H9 (cell line): ENCODE results near the gene DCP1B. TPM values are rescaled to one million over a fixed set of nuclear protein-coding genes. Genes with fewer than 3 reads are reported as not detected.

Experiments used
- DNase-seq: peaks from one replicate; pipeline ENCODE4 v3.0.0-alpha.2; 2017
- H2AFZ ChIP-seq: one replicate; pipeline ENCODE4 v1.6.1; 2013; ENCODE audit warnings: mild to moderate bottlenecking, low read length, control low read depth, moderate library complexity
- H2AK5ac ChIP-seq: 2 replicates; pipeline ENCODE4 v1.6.1; 2013; ENCODE audit warnings: low read length, control low read depth, mixed read lengths; ENCODE audit not compliant: insufficient read length
- H2BK120ac ChIP-seq: one replicate; pipeline ENCODE4 v1.6.1; 2013; ENCODE audit warnings: low read depth, mild to moderate bottlenecking, low read length, control low read depth, inconsistent platforms; ENCODE audit not compliant: poor library complexity, severe bottlenecking
- H2BK12ac ChIP-seq: 2 replicates; pipeline ENCODE4 v1.6.1; 2013; ENCODE audit warnings: low read length, control low read depth, mixed read lengths, low read depth; ENCODE audit not compliant: insufficient read length
- H2BK15ac ChIP-seq: 2 replicates; pipeline ENCODE4 v1.6.1; 2013; ENCODE audit warnings: low read depth, low read length, control low read depth
- H2BK20ac ChIP-seq: one replicate; pipeline ENCODE4 v1.6.1; 2013; ENCODE audit warnings: low read depth, mild to moderate bottlenecking, low read length, control low read depth, inconsistent platforms; ENCODE audit not compliant: poor library complexity, severe bottlenecking
- H2BK5ac ChIP-seq: 2 replicates; pipeline ENCODE4 v1.6.1; 2013; ENCODE audit warnings: low read length, control low read depth, mixed read lengths; ENCODE audit not compliant: insufficient read length
- H3K14ac ChIP-seq: 2 replicates; pipeline ENCODE4 v1.6.1; 2013; ENCODE audit warnings: low read length, control low read depth; ENCODE audit not compliant: insufficient read depth
- H3K18ac ChIP-seq: 2 replicates; pipeline ENCODE4 v1.6.1; 2013; ENCODE audit warnings: low read depth, mild to moderate bottlenecking, mixed read lengths, low read length, control low read depth; ENCODE audit not compliant: insufficient read length
- H3K23ac ChIP-seq: 2 replicates; pipeline ENCODE4 v1.6.1; 2013; ENCODE audit warnings: low read length, control low read depth, mixed read lengths, low read depth; ENCODE audit not compliant: insufficient read length
- H3K23me2 ChIP-seq: 2 replicates; pipeline ENCODE4 v1.6.1; 2013; ENCODE audit warnings: low read depth, mild to moderate bottlenecking, mixed read lengths, low read length, control low read depth; ENCODE audit not compliant: insufficient read length, poor library complexity, severe bottlenecking
- H3K27ac ChIP-seq: 2 replicates; pipeline ENCODE4 v1.5.1; 2013; ENCODE audit warnings: low read length, control low read depth, mixed read lengths, low read depth; ENCODE audit not compliant: insufficient read length
- H3K27me3 ChIP-seq: 2 replicates; pipeline ENCODE4 v1.6.1; 2013; ENCODE audit warnings: low read length, control low read depth, inconsistent platforms; ENCODE audit not compliant: insufficient read depth
- H3K4ac ChIP-seq: 2 replicates; pipeline ENCODE4 v1.6.1; 2013; ENCODE audit warnings: low read depth, mild to moderate bottlenecking, control low read depth, inconsistent platforms, low read length, moderate library complexity
- H3K4me1 ChIP-seq: 2 replicates; pipeline ENCODE4 v1.6.1; 2013; ENCODE audit warnings: low read length, control low read depth, inconsistent platforms; ENCODE audit not compliant: insufficient read depth
- H3K4me2 ChIP-seq: 2 replicates; pipeline ENCODE4 v1.6.1; 2013; ENCODE audit warnings: low read length, control low read depth, mixed read lengths; ENCODE audit not compliant: insufficient read length, insufficient read depth
- H3K56ac ChIP-seq: 2 replicates; pipeline ENCODE4 v1.6.1; 2013; ENCODE audit warnings: low read depth, mild to moderate bottlenecking, mixed read lengths, low read length, control low read depth; ENCODE audit not compliant: insufficient read length
- H3K79me1 ChIP-seq: 2 replicates; pipeline ENCODE4 v1.6.1; 2013; ENCODE audit warnings: low read depth, mild to moderate bottlenecking, moderate library complexity, low read length, control low read depth, inconsistent platforms; ENCODE audit not compliant: insufficient read depth, poor library complexity, severe bottlenecking
- H3K79me2 ChIP-seq: 2 replicates; pipeline ENCODE4 v1.6.1; 2013; ENCODE audit warnings: low read length, control low read depth, inconsistent platforms; ENCODE audit not compliant: insufficient read depth
- H3K9ac ChIP-seq: 2 replicates; pipeline ENCODE4 v1.6.1; 2013; ENCODE audit warnings: low read length, control low read depth, mixed read lengths; ENCODE audit not compliant: insufficient read length; ENCODE audit errors: extremely low read depth
- H3K9me3 ChIP-seq: one replicate; pipeline ENCODE4 v1.6.1; 2013; ENCODE audit warnings: low read depth, low read length, inconsistent platforms; ENCODE audit not compliant: control insufficient read depth
- H3T11ph ChIP-seq: one replicate; pipeline ENCODE4 v1.6.1; 2013; ENCODE audit warnings: mild to moderate bottlenecking, low read length, control low read depth, inconsistent platforms
- H4K20me1 ChIP-seq: one replicate; pipeline ENCODE4 v1.6.1; 2013; ENCODE audit not compliant: control insufficient read depth, insufficient read length, insufficient read depth
- H4K5ac ChIP-seq: 2 replicates; pipeline ENCODE4 v1.6.1; 2013; ENCODE audit warnings: low read depth, mild to moderate bottlenecking, mixed read lengths, low read length, control low read depth; ENCODE audit not compliant: insufficient read length
- H4K8ac ChIP-seq: replicated peaks from 2 replicates; pipeline ENCODE4 v1.6.1; 2013; ENCODE audit warnings: low read length, control low read depth, mixed read lengths, low read depth; ENCODE audit not compliant: insufficient read length
- H4K91ac ChIP-seq: 2 replicates; pipeline ENCODE4 v1.6.1; 2013; ENCODE audit warnings: low read depth, mild to moderate bottlenecking, moderate library complexity, mixed read lengths, low read length, control low read depth; ENCODE audit not compliant: insufficient read length
- H3K27ac Mint-ChIP-seq, 3 experiments: 2 replicates in 2 of 3; 3 replicates in 1 of 3; pipeline ENCODE4 v1.8.0; 2020 to 2021; ENCODE audit warnings: mixed read lengths in 3 of 3, mild to moderate bottlenecking in 1 of 3, moderate library complexity in 1 of 3
- H3K27me3 Mint-ChIP-seq: 2 replicates; pipeline ENCODE4 v1.8.0; 2021; ENCODE audit warnings: low read depth, mild to moderate bottlenecking, moderate library complexity, mixed read lengths
- H3K36me3 Mint-ChIP-seq, 3 experiments: 2 replicates in 2 of 3; 3 replicates in 1 of 3; pipeline ENCODE4 v1.8.0; 2020 to 2021; ENCODE audit warnings: low read depth in 3 of 3, mixed read lengths in 3 of 3; ENCODE audit not compliant: insufficient read depth in 1 of 3
- H3K4me1 Mint-ChIP-seq, 2 experiments: 2 replicates each; pipeline ENCODE4 v1.8.0; 2020; ENCODE audit warnings: mixed read lengths in 2 of 2
- H3K4me3 Mint-ChIP-seq, 2 experiments: 2 replicates in 1 of 2; 3 replicates in 1 of 2; pipeline ENCODE4 v1.8.0; 2020 to 2021; ENCODE audit warnings: mild to moderate bottlenecking in 2 of 2, mixed read lengths in 2 of 2, moderate library complexity in 1 of 2
- H3K9me3 Mint-ChIP-seq, 2 experiments: 2 replicates in 1 of 2; 3 replicates in 1 of 2; pipeline ENCODE4 v1.8.0; 2020; ENCODE audit warnings: mild to moderate bottlenecking in 2 of 2, mixed read lengths in 2 of 2, moderate library complexity in 1 of 2
- total RNA-seq: library from RNA; stranded (reverse); gene quantifications from 2 replicates; pipeline ENCODE4 v1.2.1, GENCODE V29; 2021
- TF ChIP-seq, protein P1 (sequence below): fragments of 200-600 bp; sonication (generic); conservative IDR thresholded peaks from 3 replicates; pipeline ENCODE4 v1.8.0; 2021; ENCODE audit warnings: antibody characterized with exemption, mild to moderate bottlenecking

DCP1B gene
- total RNA-seq, 1 experiment from 2014 or later, result 11.2 TPM

DNA sequence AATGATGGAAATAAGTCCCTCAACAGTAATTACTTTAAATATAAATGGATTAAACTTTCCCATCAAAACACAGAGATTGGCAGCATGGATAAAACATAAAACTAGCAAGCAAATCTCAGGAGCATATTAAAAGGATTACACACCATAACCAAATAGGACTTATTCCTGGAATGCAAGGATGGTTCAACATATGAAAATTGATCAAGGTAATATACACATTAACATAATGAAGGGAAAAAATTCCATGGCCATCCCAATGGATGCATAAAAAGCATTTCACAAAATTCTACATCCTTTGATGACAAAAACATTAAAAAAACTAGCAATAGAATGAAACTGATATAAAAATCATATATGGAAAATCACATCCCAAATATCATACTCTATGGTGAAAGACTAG lies 99.4 kb downstream of the DCP1B start:
- Mint-ChIP-seq H3K9me3 (peaks cover 21 to 33% of the 10 kb centered on the region in 2 experiments), H3K27me3 (peaks cover 4% of the 10 kb centered on the region; the same call in 1 of the 2 replicates), H3K27ac (no peak overlapping the region), H3K36me3 (peaks cover 2 to 30% (median 3%) of the 10 kb centered on the region in 3 experiments; a peak in 6 of 7 replicates), H3K4me3 (no peak overlapping the region), H3K4me1 (no peaks in the 10 kb centered on the region)
- no peaks in the 10 kb centered on the region for H3K9me3 ChIP-seq
- H4K5ac ChIP-seq, result no peak overlapping the region
- TF ChIP-seq, protein P1, sequence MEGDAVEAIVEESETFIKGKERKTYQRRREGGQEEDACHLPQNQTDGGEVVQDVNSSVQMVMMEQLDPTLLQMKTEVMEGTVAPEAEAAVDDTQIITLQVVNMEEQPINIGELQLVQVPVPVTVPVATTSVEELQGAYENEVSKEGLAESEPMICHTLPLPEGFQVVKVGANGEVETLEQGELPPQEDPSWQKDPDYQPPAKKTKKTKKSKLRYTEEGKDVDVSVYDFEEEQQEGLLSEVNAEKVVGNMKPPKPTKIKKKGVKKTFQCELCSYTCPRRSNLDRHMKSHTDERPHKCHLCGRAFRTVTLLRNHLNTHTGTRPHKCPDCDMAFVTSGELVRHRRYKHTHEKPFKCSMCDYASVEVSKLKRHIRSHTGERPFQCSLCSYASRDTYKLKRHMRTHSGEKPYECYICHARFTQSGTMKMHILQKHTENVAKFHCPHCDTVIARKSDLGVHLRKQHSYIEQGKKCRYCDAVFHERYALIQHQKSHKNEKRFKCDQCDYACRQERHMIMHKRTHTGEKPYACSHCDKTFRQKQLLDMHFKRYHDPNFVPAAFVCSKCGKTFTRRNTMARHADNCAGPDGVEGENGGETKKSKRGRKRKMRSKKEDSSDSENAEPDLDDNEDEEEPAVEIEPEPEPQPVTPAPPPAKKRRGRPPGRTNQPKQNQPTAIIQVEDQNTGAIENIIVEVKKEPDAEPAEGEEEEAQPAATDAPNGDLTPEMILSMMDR, result no peak
- no peak overlapping the region for H3K4ac ChIP-seq
- H3K23me2 ChIP-seq, result no peaks in the 10 kb centered on the region
- H2AK5ac ChIP-seq, result no peak overlapping the region
- H3K79me2 ChIP-seq, result no peaks in the 10 kb centered on the region
- H3K27me3 ChIP-seq, result no peaks in the 10 kb centered on the region
- no peak overlapping the region for H3T11ph ChIP-seq
- no peak overlapping the region for H2BK20ac ChIP-seq
- H4K8ac ChIP-seq, result no peak overlapping the region
- no peak overlapping the region for H2BK120ac ChIP-seq
- H2BK5ac ChIP-seq, result no peak overlapping the region
- H2BK15ac ChIP-seq, result no peak overlapping the region
- H3K4me2 ChIP-seq, result no peak overlapping the region
- H3K56ac ChIP-seq, result no peak overlapping the region
- no peak overlapping the region for H4K91ac ChIP-seq
- H3K23ac ChIP-seq, result no peak overlapping the region
- H3K27ac ChIP-seq, result no peak overlapping the region
- H3K9ac ChIP-seq, result no peak overlapping the region
- no peaks in the 10 kb centered on the region for H3K4me1 ChIP-seq
- H3K14ac ChIP-seq, result no peak overlapping the region
- H4K20me1 ChIP-seq, result no peaks in the 10 kb centered on the region
- no peak for DNase-seq
- H3K18ac ChIP-seq, result no peak overlapping the region
- no peak overlapping the region for H2AFZ ChIP-seq
- no peaks in the 10 kb centered on the region for H3K79me1 ChIP-seq
- no peak overlapping the region for H2BK12ac ChIP-seq
